GDM1 (cell line): ENCODE results near the gene INPP4A.
A peak's percentile ranks its signal among the peaks of the same experiment; 100 is the strongest.
"Not testable (repeated sequence)": the region's sequence is repeated elsewhere in the genome, so short reads cannot be mapped to it uniquely, and the experiment has no call there.

Experiments used
- DNase-seq: peaks from one replicate; lab custom pipeline; 2025; lab: John Stamatoyannopoulos, UW

Gene INPP4A

GRCh38 chr2:98586551-98587140, 142.0 kb downstream of the INPP4A start:
- no peak for DNase-seq

GRCh38 chr2:98588880-98589431, 144.3 kb downstream of the INPP4A start:
- DNase-seq = no peak

GRCh38 chr2:98589489-98589888, 144.8 kb downstream of the INPP4A start:
- no peak for DNase-seq

- no peak for DNase-seq
These were observed 147.9 kb downstream of the INPP4A start for GRCh38 chr2:98592565-98592964.

GRCh38 chr2:98594665-98595064, 150.0 kb downstream of the INPP4A start:
- not testable (repeated sequence) for DNase-seq

- no peak for DNase-seq
These were observed 154.2 kb downstream of the INPP4A start for GRCh38 chr2:98598781-98599428.

GRCh38 chr2:98601532-98602132, 157.0 kb downstream of the INPP4A start:
- DNase-seq = peak; percentile 8

GRCh38 chr2:98604547-98604946, 159.9 kb downstream of the INPP4A start:
- no peak for DNase-seq

GRCh38 chr2:98605076-98605475, 160.4 kb downstream of the INPP4A start:
- DNase-seq = no peak

- no peak for DNase-seq
These were observed 161.8 kb downstream of the INPP4A start for GRCh38 chr2:98606431-98606830.

- DNase-seq = no peak
These were observed 162.4 kb downstream of the INPP4A start for GRCh38 chr2:98607104-98607503.

- DNase-seq = no peak
These were observed 163.1 kb downstream of the INPP4A start for GRCh38 chr2:98607741-98608115.

- peak; percentile 89 for DNase-seq
These were observed 163.7 kb downstream of the INPP4A start, which contains the start of the genes COA5 and UNC50 for GRCh38 chr2:98608116-98608961. Gene COA5, minus strand, starts transcription at chr2:98608512. Its CDS starts 107 bp downstream, at chr2:98608405. Gene UNC50, plus strand, starts transcription at chr2:98608589. Its CDS starts 1,171 bp downstream, at chr2:98609760.

GRCh38 chr2:98608962-98609604, 164.4 kb downstream of the INPP4A start:
- no peak for DNase-seq

- DNase-seq = no peak
These were observed 169.5 kb downstream of the INPP4A start for GRCh38 chr2:98614024-98614739.

GRCh38 chr2:98615481-98615880, 170.8 kb downstream of the INPP4A start:
- DNase-seq = no peak

- DNase-seq = no peak
These were observed 172.5 kb downstream of the INPP4A start for GRCh38 chr2:98617149-98617548.

- DNase-seq = no peak
These were observed 179.0 kb downstream of the INPP4A start for GRCh38 chr2:98623657-98624056.

- no peak for DNase-seq
These were observed 187.7 kb downstream of the INPP4A start for GRCh38 chr2:98632351-98632750.

- DNase-seq = no peak
These were observed 189.9 kb downstream of the INPP4A start for GRCh38 chr2:98634406-98635092.
